ENCODE measurements around the gene MSRB3. TPM values are rescaled to one million over a fixed set of nuclear protein-coding genes. Genes with fewer than 3 reads are reported as not detected.
A peak's percentile ranks its signal among the peaks of the same experiment; 100 is the strongest.
"Not testable (repeated sequence)": the region's sequence is repeated elsewhere in the genome, so short reads cannot be mapped to it uniquely, and the experiment has no call there.

The MSRB3 gene
- total RNA-seq, 1 experiment from 2014 or later: 9.5 TPM

DNA sequence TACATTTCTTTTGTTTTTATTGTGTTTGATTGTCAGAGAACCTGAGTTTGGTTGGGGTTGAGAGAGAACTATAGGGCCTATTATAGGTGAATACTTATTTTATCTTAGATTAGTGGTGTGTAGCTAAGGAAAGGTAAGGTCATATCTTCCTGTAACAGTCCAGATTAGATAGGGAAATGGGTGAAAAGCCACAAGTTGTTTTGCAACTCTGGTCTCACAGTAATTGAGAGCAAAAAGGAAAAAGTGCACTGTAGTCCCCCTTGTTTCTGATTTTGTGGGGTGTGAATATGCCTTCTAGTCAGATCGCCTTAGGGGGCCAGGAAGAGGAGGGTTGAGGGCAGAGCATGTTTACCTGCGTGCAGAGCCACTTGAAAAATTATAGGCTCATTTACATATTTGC, 8.9 kb downstream of the MSRB3 start:
- DNase-seq (ENCODE audit: low spot score): no peak

GRCh38 chr12:65292241-65292640, 13.8 kb downstream of the MSRB3 start:
- DNase-seq (ENCODE audit: low spot score): no peak

- no peak for DNase-seq (ENCODE audit: low spot score)
These were observed 15.3 kb downstream of the MSRB3 start for GRCh38 chr12:65293735-65294134.

DNA sequence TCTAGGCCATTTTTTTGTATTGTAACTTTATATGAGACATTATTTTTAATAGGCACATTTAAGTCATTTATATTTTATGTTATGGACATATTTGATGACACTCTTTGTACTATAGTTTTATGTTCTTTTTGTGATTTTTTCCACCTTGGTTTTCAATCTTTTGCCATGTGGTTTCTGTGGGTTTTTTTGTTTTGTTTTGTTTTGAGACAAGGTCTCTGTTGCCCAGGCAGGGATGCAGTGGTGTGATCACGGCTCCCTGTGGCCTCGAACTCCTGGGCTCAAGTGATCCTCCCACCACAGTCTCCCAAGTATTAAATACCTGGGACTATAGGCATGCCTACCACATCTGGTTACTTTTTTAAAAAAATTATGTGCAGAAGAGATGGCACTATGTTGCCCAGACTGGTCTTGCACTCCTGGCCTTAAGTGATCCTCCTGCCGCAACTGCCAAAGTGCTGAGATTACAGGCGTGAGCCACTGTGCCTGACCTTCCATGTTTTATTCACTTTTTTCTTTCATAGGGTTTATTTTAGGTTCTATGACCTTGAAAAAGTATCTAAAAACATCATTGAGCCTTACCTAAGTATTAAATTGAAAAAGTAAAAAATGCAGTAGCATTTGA, 16.3 kb downstream of the MSRB3 start:
- DNase-seq (ENCODE audit: low spot score): no peak

DNA sequence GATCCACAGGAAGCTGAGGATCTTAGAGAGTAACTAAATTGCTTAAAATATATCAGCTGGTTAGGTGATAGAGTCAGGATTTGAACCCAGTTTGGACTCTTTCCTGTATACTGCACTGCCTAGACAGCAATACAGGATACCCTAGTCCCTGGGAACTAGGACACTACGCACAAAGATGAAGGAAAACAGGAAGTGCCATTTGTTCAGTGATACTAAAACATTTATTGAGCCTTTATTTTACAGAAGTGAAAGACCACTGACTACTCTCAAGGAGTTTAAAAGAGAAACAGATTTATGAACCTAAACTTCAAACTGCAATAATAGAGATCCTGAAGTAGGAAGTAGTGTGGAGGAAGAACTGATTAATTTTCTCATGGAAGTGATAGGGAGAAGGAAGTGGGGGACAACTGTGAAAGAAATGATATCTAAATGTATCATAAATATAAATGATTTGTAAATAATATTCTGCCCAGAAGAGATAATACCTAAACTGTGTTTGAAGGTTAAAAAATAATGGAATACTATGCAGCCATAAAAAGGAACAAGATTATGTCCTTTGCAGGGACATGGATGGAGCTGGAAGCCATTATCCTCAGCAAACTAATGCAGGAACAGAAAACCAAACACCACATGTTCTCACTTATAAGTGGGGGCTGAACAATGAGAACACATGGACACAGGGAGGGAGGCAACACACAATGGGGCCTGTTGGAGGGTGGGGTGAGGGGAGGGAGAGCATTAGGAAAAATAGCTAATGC, 18.2 kb downstream of the MSRB3 start:
- no peak for DNase-seq (ENCODE audit: low spot score)

GRCh38 chr12:65300097-65300496, 21.6 kb downstream of the MSRB3 start:
- DNase-seq (ENCODE audit: low spot score): no peak

DNA sequence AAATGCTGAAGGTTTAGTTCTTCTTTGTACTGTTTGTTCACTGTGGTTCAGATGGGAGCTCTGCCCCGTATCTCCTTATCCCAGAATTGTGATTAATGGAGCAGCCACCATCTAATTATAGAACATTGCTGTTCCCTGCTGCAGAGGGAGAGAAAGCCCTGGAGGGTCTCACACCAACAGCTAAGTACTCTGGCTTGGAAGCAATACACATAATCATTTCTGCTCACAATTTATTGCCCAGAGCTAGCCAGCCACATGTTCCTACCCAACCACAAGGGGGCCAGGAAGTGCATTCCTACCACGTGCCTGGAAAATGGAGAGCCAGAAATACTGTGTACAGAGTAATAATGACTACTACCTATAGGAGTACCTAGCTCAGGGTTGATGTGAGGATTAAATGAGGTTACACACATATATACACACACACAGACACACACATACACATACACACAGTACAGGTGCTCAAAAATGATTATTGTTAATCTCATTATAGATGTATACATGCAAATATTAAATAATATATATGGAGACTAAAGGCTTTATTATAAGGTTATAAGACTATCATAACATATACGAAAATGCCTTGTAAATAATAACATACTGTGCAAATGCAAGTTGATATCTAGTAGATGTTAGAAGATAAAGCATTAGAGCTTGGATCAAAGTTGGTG, 22.3 kb downstream of the MSRB3 start:
- DNase-seq (ENCODE audit: low spot score): peak; percentile 44

GRCh38 chr12:65302891-65303290, 24.4 kb downstream of the MSRB3 start:
- DNase-seq (ENCODE audit: low spot score): no peak

GRCh38 chr12:65305346-65305950, 27.0 kb downstream of the MSRB3 start:
- DNase-seq (ENCODE audit: low spot score): no peak

- DNase-seq (ENCODE audit: low spot score): peak; percentile 86
These were observed 28.1 kb downstream of the MSRB3 start for GRCh38 chr12:65306366-65307168.

- DNase-seq (ENCODE audit: low spot score): no peak
These were observed 28.7 kb downstream of the MSRB3 start for GRCh38 chr12:65307169-65307501.

DNA sequence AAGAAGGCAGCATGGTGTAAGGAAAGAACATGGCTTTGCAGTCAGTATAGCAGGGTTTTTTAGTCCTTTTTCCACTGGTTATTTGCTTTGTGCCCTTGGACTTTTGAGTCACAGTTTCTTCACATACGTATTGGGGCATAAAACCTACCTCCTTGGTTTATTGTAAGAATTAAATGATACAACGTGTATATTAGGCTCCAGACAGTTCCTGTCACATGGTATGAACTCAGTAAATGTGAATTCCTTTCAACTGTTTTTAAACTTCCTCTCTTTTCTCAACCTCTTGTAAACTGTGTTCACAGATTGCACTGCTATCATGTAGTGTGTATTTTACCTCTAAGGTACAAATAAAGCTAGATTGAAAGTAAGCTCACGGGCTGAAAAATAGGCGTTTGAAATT, 29.5 kb downstream of the MSRB3 start:
- no peak for DNase-seq (ENCODE audit: low spot score)

GRCh38 chr12:65308601-65309071, 30.2 kb downstream of the MSRB3 start:
- no peak for DNase-seq (ENCODE audit: low spot score)

DNA sequence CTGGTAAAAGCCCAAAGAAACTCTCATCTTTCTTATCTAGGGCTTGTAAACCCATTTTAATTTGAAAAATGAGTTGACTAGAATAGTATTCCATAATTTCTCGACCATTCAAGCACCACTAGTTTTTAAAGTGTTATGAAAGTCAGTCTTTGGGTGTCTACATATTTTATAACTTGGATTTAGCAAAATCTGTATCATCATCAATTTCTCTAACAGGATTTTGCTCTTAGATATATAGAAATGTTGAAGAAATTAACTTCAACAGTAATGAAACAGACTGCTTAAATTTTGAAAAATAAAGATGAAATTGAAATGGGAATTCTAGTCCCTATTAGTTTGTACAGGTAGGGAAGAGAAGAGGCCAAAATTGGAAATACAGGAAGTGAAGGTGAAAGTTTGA, 32.8 kb downstream of the MSRB3 start:
- DNase-seq (ENCODE audit: low spot score): no peak

GRCh38 chr12:65313719-65314317, 35.3 kb downstream of the MSRB3 start:
- DNase-seq (ENCODE audit: low spot score): peak; percentile 38

DNA sequence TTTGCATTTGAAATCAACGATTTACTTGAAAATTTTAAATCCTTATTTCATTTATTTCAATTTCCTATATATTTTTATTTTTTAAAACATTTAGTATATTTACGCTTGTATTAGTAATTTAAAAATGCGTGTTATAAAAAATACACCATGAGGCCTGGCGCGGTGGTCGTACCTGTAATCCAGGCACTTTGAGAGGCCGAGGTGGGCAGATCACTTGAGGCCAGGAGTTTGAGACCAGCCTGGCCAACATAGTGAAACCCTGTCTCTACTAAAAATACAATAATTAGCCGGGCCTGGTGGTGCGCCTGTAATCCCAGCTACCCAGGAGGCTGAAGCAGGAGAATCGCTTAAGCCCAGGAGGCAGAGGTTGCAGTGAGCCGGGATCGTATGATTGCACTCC, 36.8 kb downstream of the MSRB3 start:
- DNase-seq (ENCODE audit: low spot score): not testable (repeated sequence)

DNA sequence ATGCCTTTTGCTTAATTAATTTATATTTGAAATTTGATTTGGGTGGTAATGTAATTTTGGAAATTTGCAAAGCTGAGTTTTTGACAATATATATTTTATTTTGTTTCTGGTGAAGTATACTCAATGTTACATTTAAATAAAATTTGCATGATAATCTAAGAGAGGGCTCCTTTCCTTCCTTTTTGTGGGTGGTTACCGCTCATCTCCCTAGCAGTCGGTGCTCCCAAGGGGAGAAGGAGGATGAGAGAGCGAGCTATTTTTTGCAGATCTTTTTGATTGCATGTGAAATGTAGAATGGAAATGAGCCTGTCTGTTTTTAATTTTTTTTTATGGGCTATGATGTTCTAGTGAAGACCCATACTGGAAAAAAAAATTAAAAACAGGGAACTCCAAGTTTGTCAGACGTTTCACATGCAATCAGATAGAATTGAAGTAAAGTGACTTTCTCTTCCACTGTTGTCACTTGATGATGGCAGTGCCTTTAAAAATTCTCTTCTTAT, 39.8 kb downstream of the MSRB3 start:
- no peak for DNase-seq (ENCODE audit: low spot score)

GRCh38 chr12:65319688-65320200, 41.3 kb downstream of the MSRB3 start:
- DNase-seq (ENCODE audit: low spot score): no peak

- DNase-seq (ENCODE audit: low spot score): no peak
These were observed 44.6 kb downstream of the MSRB3 start for GRCh38 chr12:65323070-65323469.

GRCh38 chr12:65324056-65324455, 45.6 kb downstream of the MSRB3 start:
- no peak for DNase-seq (ENCODE audit: low spot score)

GRCh38 chr12:65324551-65324950, 46.1 kb downstream of the MSRB3 start:
- no peak for DNase-seq (ENCODE audit: low spot score)

Measured in H4 (cell line).